Stimulated activated CD8-positive, alpha-beta memory T cell treated with anti-CD3 and anti-CD28 coated beads, Interleukin-2, amount 100 ng/mL, for 1 hour (primary cell): Measurements from ENCODE around the gene B4GALT5.

ENCODE experiments used
- DNase-seq, 2 donors: peaks; one replicate each; pipeline ENCODE4 v3.0.0-alpha.2; 2020; ENCODE audit warnings: low read depth in 2 of 2

The B4GALT5 gene

GRCh38 chr20:49700411-49701185, 13.1 kb downstream of the B4GALT5 start:
- no peak for DNase-seq

GRCh38 chr20:49699200-49699992, 14.3 kb downstream of the B4GALT5 start:
- DNase-seq, result no peak

- DNase-seq, result no peak
Observed at GRCh38 chr20:49698477-49698876, 15.2 kb downstream of the B4GALT5 start.

- no peak for DNase-seq
Observed at GRCh38 chr20:49697071-49697470, 16.6 kb downstream of the B4GALT5 start.

GRCh38 chr20:49696594-49696993, 17.1 kb downstream of the B4GALT5 start:
- DNase-seq, result no peak

- no peak for DNase-seq
Observed at GRCh38 chr20:49695830-49696229, 17.8 kb downstream of the B4GALT5 start.

GRCh38 chr20:49694450-49695071, 19.1 kb downstream of the B4GALT5 start:
- DNase-seq, result no peak

- no peak for DNase-seq
Observed at GRCh38 chr20:49693435-49694171, 20.1 kb downstream of the B4GALT5 start.

GRCh38 chr20:49692941-49693340, 20.7 kb downstream of the B4GALT5 start:
- DNase-seq, result no peak

GRCh38 chr20:49691818-49692568, 21.7 kb downstream of the B4GALT5 start:
- no peak for DNase-seq

- no peak for DNase-seq
Observed at GRCh38 chr20:49690899-49691620, 22.6 kb downstream of the B4GALT5 start.

- no peak for DNase-seq
Observed at GRCh38 chr20:49687595-49688567, 25.8 kb downstream of the B4GALT5 start.

GRCh38 chr20:49685809-49686208, 27.9 kb downstream of the B4GALT5 start:
- DNase-seq, result no peak

- no peak for DNase-seq
Observed at GRCh38 chr20:49685161-49685601, 28.5 kb downstream of the B4GALT5 start.

- no peak for DNase-seq
Observed at GRCh38 chr20:49684335-49684997, 29.2 kb downstream of the B4GALT5 start.

- DNase-seq, result no peak
Observed at GRCh38 chr20:49682798-49683197, 30.9 kb downstream of the B4GALT5 start.

GRCh38 chr20:49682278-49682677, 31.4 kb downstream of the B4GALT5 start:
- no peak for DNase-seq

GRCh38 chr20:49681850-49682216, 31.8 kb downstream of the B4GALT5 start:
- no peak for DNase-seq

GRCh38 chr20:49680484-49680883, 33.2 kb downstream of the B4GALT5 start:
- no peak for DNase-seq
